Breast epithelium (tissue), 3 donors: ENCODE data around the gene ZC3H15.

Experiments used
- POLR2A ChIP-seq: fragments of 450-650 bp; IDR thresholded peaks from one replicate; pipeline ENCODE4 v1.6.1; 2016; ENCODE audit warnings: antibody characterized with exemption, mild to moderate bottlenecking, moderate library complexity
- TF ChIP-seq, protein P1 (sequence below), 3 donors: fragments of 450-650 bp; IDR thresholded peaks; one replicate each; pipeline ENCODE4 v1.5.1; 2016 to 2017; ENCODE audit warnings: antibody characterized with exemption in 3 of 3, mild to moderate bottlenecking in 3 of 3, moderate library complexity in 3 of 3

DNA sequence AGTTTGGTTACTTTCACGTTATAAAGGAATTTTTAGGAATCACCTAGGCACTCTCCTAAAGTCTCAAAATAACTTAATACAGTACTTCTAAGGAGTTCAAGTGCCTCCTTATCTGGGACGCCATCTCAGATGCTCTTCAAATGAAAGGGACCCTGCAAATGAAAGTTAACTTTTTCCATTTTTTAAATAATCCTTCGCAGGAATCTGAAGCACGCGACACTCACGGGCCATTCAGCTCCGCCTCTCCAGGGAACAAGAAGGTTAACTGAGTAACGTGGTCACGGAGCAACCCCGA, 537 bp upstream of the ZC3H15 start:
- TF ChIP-seq, protein P1, sequence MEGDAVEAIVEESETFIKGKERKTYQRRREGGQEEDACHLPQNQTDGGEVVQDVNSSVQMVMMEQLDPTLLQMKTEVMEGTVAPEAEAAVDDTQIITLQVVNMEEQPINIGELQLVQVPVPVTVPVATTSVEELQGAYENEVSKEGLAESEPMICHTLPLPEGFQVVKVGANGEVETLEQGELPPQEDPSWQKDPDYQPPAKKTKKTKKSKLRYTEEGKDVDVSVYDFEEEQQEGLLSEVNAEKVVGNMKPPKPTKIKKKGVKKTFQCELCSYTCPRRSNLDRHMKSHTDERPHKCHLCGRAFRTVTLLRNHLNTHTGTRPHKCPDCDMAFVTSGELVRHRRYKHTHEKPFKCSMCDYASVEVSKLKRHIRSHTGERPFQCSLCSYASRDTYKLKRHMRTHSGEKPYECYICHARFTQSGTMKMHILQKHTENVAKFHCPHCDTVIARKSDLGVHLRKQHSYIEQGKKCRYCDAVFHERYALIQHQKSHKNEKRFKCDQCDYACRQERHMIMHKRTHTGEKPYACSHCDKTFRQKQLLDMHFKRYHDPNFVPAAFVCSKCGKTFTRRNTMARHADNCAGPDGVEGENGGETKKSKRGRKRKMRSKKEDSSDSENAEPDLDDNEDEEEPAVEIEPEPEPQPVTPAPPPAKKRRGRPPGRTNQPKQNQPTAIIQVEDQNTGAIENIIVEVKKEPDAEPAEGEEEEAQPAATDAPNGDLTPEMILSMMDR (IDR thresholded peaks at IDR 0.05): no peak
- TF ChIP-seq POLR2A: no peak
